ENCODE measurements around the gene GGT5.

DNA sequence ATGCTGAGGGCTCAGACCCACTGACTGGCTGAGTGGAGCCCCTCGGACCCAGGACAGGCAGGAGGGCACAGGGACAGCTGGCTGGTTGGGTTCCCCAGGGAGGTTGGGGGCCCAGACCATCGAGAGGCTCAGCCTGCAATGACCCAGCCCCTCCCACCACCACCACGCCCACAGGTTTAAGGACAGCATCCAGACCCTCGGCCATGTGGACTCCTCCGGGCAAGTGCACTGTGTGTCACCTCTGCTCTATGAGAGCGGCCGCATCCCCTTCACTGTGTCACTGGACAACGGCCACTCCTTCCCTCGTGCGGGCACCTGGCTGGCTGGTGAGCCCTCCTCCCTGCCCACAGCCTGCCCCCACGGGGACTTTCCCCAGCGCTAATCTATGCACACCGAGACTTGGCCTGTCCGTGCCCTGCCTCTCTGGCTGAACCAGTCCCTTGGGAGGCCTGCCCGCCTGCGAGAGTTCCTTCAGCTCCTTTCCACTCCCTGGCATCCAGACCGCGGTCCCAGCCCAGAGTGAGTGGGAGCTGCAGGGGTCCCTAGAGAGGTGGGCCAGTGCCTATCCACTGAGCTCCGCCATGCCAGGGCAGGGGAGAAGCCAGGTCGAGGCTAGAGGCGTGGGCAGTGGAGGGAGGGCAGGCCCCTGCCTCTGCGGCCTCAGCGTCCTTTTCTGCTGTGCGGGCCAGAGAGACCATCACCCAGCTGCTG lies 61.4 kb downstream of the GGT5 start:
- TF ChIP-seq, protein P1, sequence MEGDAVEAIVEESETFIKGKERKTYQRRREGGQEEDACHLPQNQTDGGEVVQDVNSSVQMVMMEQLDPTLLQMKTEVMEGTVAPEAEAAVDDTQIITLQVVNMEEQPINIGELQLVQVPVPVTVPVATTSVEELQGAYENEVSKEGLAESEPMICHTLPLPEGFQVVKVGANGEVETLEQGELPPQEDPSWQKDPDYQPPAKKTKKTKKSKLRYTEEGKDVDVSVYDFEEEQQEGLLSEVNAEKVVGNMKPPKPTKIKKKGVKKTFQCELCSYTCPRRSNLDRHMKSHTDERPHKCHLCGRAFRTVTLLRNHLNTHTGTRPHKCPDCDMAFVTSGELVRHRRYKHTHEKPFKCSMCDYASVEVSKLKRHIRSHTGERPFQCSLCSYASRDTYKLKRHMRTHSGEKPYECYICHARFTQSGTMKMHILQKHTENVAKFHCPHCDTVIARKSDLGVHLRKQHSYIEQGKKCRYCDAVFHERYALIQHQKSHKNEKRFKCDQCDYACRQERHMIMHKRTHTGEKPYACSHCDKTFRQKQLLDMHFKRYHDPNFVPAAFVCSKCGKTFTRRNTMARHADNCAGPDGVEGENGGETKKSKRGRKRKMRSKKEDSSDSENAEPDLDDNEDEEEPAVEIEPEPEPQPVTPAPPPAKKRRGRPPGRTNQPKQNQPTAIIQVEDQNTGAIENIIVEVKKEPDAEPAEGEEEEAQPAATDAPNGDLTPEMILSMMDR (IDR thresholded peaks at IDR 0.05 in 8 of 11, conservative IDR thresholded peaks at IDR 0.05 in 3 of 11): no peak
- TF ChIP-seq POLR2AphosphoS5 (IDR thresholded peaks at IDR 0.05): no peak

Data from spleen (tissue), 7 donors.